Fibroblast of pulmonary artery (primary cell): ENCODE results near the gene RGSL1.

Experiments
- DNase-seq: peaks from one replicate; pipeline ENCODE4 v3.0.0-alpha.2; 2010; ENCODE audit warnings: low read depth
- H3K4me3 ChIP-seq: replicated peaks from 2 replicates; pipeline ENCODE4 v1.5.1; 2011; ENCODE audit warnings: low read depth, mild to moderate bottlenecking, control low read depth, low read length, moderate library complexity
- CTCF ChIP-seq: IDR thresholded peaks from 2 replicates; pipeline ENCODE4 v1.5.1; 2011; ENCODE audit warnings: mild to moderate bottlenecking, control low read depth, low read length, inconsistent platforms; ENCODE audit errors: missing control alignments

Gene RGSL1

GRCh38 chr1:182555493-182555892 lies 105.5 kb downstream of the RGSL1 start:
- no peak for DNase-seq
- H3K4me3 ChIP-seq: no peak overlapping the region
- TF ChIP-seq CTCF: no peak

- H3K4me3 ChIP-seq: no peak overlapping the region
- no peak for TF ChIP-seq CTCF
- no peak for DNase-seq
Observed at GRCh38 chr1:182556279-182556678, 106.3 kb downstream of the RGSL1 start.

GRCh38 chr1:182560392-182560984 lies 110.5 kb downstream of the RGSL1 start:
- TF ChIP-seq CTCF: no peak
- no peak for DNase-seq

DNA sequence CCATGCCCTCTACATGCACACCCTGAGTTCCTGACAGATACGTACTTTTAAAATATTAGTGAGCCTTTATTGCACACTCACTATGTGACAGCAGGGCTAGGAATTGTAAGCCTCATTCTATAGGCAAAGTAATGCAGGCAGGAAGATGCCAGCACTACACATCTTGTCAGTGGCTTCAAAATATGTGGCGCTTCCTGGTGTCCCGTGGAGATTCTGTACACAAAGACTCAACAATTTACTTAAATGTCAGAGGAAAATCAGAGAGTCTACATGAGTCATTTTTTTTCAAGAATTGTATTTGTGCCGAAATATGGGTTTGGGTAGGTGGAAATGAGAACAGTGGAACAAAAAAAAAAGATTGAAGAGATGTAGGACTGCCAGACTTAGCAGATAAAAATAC lies 111.5 kb downstream of the RGSL1 start:
- DNase-seq: no peak
- no peak for TF ChIP-seq CTCF
- no peak overlapping the region for H3K4me3 ChIP-seq

More at GRCh38 chr1:182560392-182560984, 110.5 kb downstream of the RGSL1 start:
- no peak overlapping the region for H3K4me3 ChIP-seq

DNA sequence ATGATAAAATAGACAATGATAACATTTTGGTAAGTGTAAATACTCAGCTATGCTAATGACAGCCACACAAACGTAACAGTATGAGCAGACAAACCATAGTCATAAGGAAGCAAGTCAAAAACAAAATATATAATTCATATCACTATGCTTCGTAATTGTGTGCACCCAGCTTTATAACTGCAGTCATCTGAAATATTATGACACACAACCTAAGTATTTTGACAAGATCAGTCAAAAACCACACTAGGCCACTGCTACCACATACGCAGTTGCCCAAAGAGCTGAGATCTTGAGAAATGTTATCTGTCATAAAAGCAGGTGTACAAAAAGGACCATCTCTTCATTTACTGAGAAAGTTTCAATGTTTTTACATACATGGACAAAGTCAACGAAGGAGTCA lies 113.1 kb downstream of the RGSL1 start:
- TF ChIP-seq CTCF: no peak
- no peak overlapping the region for H3K4me3 ChIP-seq
- DNase-seq: no peak

- DNase-seq: no peak
- no peak for TF ChIP-seq CTCF
- no peak overlapping the region for H3K4me3 ChIP-seq
Observed at GRCh38 chr1:182564406-182565004, 114.6 kb downstream of the RGSL1 start.

GRCh38 chr1:182565537-182565936 lies 115.6 kb downstream of the RGSL1 start:
- H3K4me3 ChIP-seq: no peak overlapping the region
- no peak for TF ChIP-seq CTCF
- no peak for DNase-seq
